ENCODE measurements around the gene GBGT1.
A peak's percentile ranks its signal among the peaks of the same experiment; 100 is the strongest.

Gene GBGT1

GRCh38 chr9:133124907-133125275, 38.8 kb downstream of the GBGT1 start:
- DNase-seq = no peak

GRCh38 chr9:133124123-133124906, 39.4 kb downstream of the GBGT1 start:
- no peak for DNase-seq

- no peak for DNase-seq
These were observed 40.6 kb downstream of the GBGT1 start for GRCh38 chr9:133122935-133123611.

- DNase-seq = no peak
These were observed 41.1 kb downstream of the GBGT1 start for GRCh38 chr9:133122605-133122934.

- no peak for DNase-seq
These were observed 41.7 kb downstream of the GBGT1 start for GRCh38 chr9:133121915-133122550.

GRCh38 chr9:133121198-133121914, 42.4 kb downstream of the GBGT1 start, which contains the start of gene RALGDS:
RALGDS (minus strand) TSS chr9:133121240; CDS start chr9:133121154, 86 bp downstream.
- DNase-seq = peak; percentile 86

GRCh38 chr9:133120501-133121197, 43.1 kb downstream of the GBGT1 start:
- DNase-seq = no peak

GRCh38 chr9:133119846-133120500, 43.7 kb downstream of the GBGT1 start:
- DNase-seq = no peak

GRCh38 chr9:133119103-133119845, 44.4 kb downstream of the GBGT1 start:
- peak; percentile 44 for DNase-seq

GRCh38 chr9:133118568-133118967, 45.1 kb downstream of the GBGT1 start:
- DNase-seq = no peak

GRCh38 chr9:133118179-133118520, 45.6 kb downstream of the GBGT1 start:
- DNase-seq = no peak

GRCh38 chr9:133117271-133118178, 46.2 kb downstream of the GBGT1 start:
- DNase-seq = no peak

GRCh38 chr9:133116346-133117231, 47.1 kb downstream of the GBGT1 start:
- no peak for DNase-seq

GRCh38 chr9:133115604-133116345, 47.9 kb downstream of the GBGT1 start:
- peak; percentile 62 for DNase-seq

GRCh38 chr9:133114886-133115603, 48.7 kb downstream of the GBGT1 start:
- DNase-seq = no peak

GRCh38 chr9:133113949-133114885, 49.5 kb downstream of the GBGT1 start:
- peak; percentile 42 for DNase-seq

Measured in fibroblast of skin of back (primary cell).